Nucleus accumbens (tissue), 56 donors: ENCODE measurements around the gene BLVRB.
"Not testable (repeated sequence)": the region's sequence is repeated elsewhere in the genome, so short reads cannot be mapped to it uniquely, and the experiment has no call there.

Source experiments
- DNase-seq, 56 donors: peaks; one replicate each; lab custom pipeline; 2025; lab: John Stamatoyannopoulos, UW

The BLVRB gene

GRCh38 chr19:40411958-40412499, 53.5 kb downstream of the BLVRB start:
- DNase-seq, result no peak

DNA sequence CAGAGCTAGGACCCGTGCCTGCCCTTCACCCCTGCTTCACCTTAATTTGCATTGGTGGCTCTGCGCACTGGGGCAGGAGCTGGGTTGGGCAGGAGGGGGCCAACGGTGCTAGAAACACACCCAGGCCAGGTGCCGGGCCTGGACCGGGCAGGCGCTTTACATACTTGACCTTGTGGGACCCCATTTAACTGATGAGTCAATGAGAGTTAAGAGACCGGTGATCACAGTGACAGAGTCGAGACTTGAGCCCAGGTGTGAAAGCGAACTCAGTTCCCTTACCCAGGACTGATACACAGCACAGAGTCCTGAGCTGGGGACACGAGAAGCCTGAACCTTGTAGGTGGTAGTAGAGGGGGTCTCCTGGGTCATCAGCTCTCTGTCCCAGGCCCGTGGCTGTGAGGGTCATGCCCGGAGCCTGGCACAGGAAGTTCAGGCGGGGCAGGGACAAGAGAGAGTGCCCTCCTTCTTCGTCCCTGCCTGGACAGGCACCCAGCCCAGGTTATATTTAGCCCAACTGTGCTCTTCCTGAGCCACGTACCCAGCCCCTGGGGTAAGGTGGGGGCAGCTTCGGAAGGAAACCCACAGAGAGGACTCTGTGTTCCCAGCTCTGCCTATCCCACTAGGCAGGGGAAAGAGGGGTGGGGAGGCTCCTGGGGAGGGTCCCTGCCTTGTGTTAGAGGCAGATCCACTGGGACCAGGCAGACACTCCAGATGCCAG, 54.3 kb downstream of the BLVRB start:
- DNase-seq, result no peak

DNA sequence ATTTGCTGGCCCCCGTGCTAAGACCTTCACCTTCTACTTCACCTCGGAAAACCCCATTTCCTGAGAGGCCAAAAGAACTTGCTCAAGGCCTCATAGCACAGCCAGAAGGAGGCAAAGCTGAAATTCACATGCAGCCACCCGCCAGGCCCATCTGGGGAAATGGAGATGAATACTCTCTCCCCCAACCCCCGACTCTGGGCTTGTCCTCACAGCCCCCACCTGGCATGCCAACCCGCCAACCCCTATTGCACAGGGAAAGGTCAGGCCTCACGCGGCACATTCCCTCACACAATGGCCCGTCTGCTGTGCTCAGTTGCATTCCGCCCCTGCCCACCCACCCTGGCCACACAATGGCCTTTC, 55.5 kb downstream of the BLVRB start:
- DNase-seq, result no peak

- DNase-seq, result not testable (repeated sequence)
Observed at GRCh38 chr19:40408598-40408925, 57.0 kb downstream of the BLVRB start.

DNA sequence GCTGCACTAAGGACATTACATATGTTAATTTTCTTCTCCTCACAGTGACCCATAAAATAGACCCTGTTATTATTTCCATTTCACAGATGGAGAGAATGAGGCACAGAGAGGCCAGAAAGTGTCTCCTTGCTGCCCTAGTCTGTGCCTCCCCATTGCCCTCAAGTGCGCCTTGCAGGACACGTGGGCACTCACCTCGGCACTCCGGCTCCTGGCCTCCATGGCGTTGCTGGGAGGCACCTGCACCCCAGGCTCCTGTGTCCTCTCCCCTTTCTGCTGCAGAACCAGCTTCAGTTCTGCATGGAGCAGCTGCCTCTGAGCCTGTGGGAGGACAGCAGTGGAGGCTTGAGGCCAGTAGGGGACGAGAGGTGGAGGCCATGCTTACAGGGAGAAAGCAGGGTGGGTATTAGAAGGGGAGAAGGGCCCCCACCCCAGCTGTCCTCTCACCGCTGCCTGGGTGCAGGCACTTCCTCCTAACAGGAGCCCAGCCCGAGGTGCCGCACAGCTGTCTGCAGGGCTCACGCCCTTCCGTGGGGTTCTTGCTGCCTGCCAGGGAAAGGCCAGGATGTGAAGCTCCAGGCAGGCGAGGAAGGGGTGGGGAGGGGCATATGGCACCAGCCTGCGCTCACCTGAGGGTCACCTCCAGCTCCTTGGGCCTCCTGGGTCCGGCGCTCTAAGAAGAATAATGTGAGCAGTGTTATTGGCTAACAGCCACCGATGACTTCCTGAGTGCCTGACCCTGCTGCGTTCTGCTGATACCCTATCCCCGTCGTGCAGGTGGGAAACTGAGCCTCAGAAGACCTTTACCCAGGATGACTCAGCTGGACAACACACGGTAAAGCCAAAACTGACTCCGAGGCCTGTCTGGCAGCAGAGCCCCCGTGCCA, 57.6 kb downstream of the BLVRB start:
- no peak for DNase-seq

GRCh38 chr19:40403262-40403984, 62.1 kb downstream of the BLVRB start:
- DNase-seq, result peak in 39 of 56 donors; percentile 3 to 71 (median 18)

- DNase-seq, result no peak
Observed at GRCh38 chr19:40400559-40400958, 65.0 kb downstream of the BLVRB start.

GRCh38 chr19:40398417-40399131, 67.0 kb downstream of the BLVRB start:
- DNase-seq, result peak in 34 of 56 donors; percentile 5 to 68 (median 27)
